PC-9 (cell line): ENCODE measurements around the gene CEP72.
"Not testable (repeated sequence)": the region's sequence is repeated elsewhere in the genome, so short reads cannot be mapped to it uniquely, and the experiment has no call there.

Experiments used
- EZH2 ChIP-seq: fragments of 200-600 bp; sonication (generic); IDR thresholded peaks from 2 replicates; pipeline ENCODE4 v1.8.0; 2017; ENCODE audit warnings: antibody characterized with exemption, low read depth
- TF ChIP-seq, protein P1 (sequence below): fragments of 200-600 bp; sonication (generic); conservative IDR thresholded peaks from 2 replicates; pipeline ENCODE4 v1.6.1; 2017; ENCODE audit warnings: mixed run types, antibody characterized with exemption, mild to moderate bottlenecking, moderate library complexity

DNA sequence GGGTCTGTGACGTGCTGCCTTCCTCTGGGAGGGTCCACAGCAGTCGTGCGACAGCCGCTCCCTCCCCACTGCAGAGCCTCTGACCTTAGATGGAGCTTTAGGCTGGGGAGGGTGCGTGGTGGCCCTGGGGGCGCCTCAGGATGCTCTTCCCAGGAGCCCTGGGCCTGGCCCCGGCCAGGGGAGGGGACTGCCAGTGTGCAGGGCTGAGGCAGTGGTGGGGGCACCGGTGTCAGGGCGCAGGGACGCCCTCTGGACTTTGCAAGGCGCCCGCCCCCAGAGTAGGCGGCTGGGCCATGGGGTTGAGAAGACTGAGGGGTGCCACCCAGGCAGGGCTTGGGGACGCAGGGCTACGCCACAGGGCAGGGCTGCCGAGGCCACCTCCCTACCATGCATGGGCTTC, 66.4 kb downstream of the CEP72 start:
- TF ChIP-seq EZH2 = not testable (repeated sequence)
- TF ChIP-seq, protein P1, sequence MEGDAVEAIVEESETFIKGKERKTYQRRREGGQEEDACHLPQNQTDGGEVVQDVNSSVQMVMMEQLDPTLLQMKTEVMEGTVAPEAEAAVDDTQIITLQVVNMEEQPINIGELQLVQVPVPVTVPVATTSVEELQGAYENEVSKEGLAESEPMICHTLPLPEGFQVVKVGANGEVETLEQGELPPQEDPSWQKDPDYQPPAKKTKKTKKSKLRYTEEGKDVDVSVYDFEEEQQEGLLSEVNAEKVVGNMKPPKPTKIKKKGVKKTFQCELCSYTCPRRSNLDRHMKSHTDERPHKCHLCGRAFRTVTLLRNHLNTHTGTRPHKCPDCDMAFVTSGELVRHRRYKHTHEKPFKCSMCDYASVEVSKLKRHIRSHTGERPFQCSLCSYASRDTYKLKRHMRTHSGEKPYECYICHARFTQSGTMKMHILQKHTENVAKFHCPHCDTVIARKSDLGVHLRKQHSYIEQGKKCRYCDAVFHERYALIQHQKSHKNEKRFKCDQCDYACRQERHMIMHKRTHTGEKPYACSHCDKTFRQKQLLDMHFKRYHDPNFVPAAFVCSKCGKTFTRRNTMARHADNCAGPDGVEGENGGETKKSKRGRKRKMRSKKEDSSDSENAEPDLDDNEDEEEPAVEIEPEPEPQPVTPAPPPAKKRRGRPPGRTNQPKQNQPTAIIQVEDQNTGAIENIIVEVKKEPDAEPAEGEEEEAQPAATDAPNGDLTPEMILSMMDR = not testable (repeated sequence)
